ENCODE measurements around the gene SGTA. TPM values are rescaled to one million over a fixed set of nuclear protein-coding genes. Genes with fewer than 3 reads are reported as not detected.

SGTA gene
- total RNA-seq, 1 donor from 2014 or later = 64.4 TPM

DNA sequence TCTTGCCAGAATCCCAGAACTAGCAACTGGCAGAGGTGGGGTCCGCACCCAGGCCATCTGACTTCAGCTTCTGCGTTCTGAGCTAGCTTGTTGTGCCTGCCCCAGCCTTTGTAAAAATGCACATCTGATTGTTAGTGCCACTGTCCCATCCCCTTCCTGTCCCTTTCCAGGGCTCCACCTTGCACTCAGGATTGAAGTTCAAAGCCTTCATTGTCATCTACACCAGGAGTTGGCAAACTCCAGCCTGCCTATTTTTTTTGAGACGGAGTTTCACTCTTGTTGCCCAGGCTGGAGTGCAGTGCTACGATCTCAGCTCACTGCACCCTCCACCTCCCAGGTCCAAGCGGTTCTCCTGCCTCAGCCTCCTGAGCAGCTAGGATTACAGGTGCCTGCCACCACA, 5.2 kb upstream of the SGTA start:
- Mint-ChIP-seq H3K27ac (no peak overlapping the region), H3K4me1 (ENCODE audit: unreplicated experiment) (peaks cover 18% of the 10 kb centered on the region), H3K27me3 (no peaks in the 10 kb centered on the region), H3K36me3 (no peaks in the 10 kb centered on the region), H3K9me3 (peaks cover 3% of the 10 kb centered on the region), H3K4me3 (peak overlapping the region; percentile 70)
- TF ChIP-seq, protein P1, sequence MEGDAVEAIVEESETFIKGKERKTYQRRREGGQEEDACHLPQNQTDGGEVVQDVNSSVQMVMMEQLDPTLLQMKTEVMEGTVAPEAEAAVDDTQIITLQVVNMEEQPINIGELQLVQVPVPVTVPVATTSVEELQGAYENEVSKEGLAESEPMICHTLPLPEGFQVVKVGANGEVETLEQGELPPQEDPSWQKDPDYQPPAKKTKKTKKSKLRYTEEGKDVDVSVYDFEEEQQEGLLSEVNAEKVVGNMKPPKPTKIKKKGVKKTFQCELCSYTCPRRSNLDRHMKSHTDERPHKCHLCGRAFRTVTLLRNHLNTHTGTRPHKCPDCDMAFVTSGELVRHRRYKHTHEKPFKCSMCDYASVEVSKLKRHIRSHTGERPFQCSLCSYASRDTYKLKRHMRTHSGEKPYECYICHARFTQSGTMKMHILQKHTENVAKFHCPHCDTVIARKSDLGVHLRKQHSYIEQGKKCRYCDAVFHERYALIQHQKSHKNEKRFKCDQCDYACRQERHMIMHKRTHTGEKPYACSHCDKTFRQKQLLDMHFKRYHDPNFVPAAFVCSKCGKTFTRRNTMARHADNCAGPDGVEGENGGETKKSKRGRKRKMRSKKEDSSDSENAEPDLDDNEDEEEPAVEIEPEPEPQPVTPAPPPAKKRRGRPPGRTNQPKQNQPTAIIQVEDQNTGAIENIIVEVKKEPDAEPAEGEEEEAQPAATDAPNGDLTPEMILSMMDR (conservative IDR thresholded peaks at IDR 0.05) = no peak
- DNase-seq (ENCODE audit: extremely low spot score, unreplicated experiment) = no peak

DNA sequence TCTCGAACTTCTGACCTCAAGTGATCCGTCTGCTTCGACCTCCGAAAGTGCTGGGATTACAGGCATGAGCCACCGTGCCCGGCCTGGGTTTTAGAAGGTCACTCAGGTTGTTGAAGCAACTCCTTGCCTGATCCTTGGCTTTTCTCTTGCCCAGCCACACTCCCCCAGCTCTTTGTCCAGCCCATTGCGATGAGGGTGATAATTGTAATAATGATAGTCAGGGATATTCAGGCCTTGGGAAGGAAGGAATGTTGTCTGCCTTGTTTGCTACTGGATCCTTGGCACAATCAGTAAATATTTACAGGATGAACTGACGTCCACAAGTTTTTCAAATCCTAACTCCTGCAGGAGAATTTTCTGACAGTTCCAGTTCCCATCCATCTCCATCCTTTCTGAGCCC, 4.0 kb upstream of the SGTA start:
- H3K27me3 Mint-ChIP-seq = no peaks in the 10 kb centered on the region
- H3K27ac Mint-ChIP-seq = no peak overlapping the region
- H3K9me3 Mint-ChIP-seq = peaks cover 3% of the 10 kb centered on the region
- H3K4me1 Mint-ChIP-seq (ENCODE audit: unreplicated experiment) = peaks cover 23% of the 10 kb centered on the region
- H3K36me3 Mint-ChIP-seq = no peaks in the 10 kb centered on the region
- peak overlapping the region; percentile 78 for H3K4me3 Mint-ChIP-seq
- no peak for DNase-seq (ENCODE audit: extremely low spot score, unreplicated experiment)
- TF ChIP-seq, protein P1 (conservative IDR thresholded peaks at IDR 0.05) = no peak

DNA sequence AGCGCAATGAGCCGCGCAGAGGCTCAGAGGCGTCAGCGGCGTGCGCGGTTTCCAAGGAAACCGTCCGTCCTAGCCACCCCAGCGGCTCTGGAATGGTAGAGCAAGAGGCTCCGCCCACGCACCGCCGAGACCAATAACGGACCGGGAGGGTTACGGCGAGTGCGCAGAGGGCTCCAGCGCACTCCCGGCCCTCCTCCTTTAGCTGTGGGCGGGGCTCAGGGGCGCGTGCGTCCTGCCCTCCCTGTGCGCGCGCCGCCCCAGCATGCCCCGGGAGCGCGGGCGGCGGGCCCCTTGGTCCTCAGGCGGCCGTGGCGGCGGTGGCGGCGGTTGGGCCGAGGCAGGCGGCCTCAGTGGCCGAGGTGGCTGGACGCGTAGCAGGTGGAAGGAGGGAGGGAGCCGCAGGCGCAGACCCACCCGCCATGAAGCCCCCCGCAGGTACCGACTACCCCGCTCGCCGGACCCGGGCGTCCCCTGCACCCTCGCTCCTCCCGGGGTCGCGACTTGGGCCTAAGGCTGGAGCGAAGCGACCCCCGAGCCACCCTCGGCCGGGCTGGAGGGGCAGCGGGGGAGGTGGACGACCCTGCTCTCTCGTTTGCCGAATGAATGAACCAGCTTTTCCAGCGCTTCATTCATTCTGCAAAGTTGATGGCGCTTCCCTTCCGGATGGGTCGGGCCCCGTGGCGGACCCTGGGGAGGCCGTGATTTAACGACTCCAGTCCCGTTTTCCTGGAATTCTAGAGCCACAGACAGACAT, 2.3 kb upstream of the SGTA start, which contains the start of gene THOP1:
Gene THOP1 (plus strand): TSS at position 260 of the 754 bp plus-strand sequence. CDS start 160 bp downstream, at position 420.
- TF ChIP-seq, protein P1 (conservative IDR thresholded peaks at IDR 0.05) = no peak
- H3K36me3 Mint-ChIP-seq = no peaks in the 10 kb centered on the region
- peaks cover 32% of the 10 kb centered on the region for H3K4me1 Mint-ChIP-seq (ENCODE audit: unreplicated experiment)
- H3K27me3 Mint-ChIP-seq = no peaks in the 10 kb centered on the region
- H3K9me3 Mint-ChIP-seq = peaks cover 3% of the 10 kb centered on the region
- peak within 1 kb of the TSS; percentile 98 for H3K27ac Mint-ChIP-seq
- DNase-seq (ENCODE audit: extremely low spot score, unreplicated experiment) = peak; percentile 99
- H3K4me3 Mint-ChIP-seq = peak within 1 kb of the TSS; percentile 92

DNA sequence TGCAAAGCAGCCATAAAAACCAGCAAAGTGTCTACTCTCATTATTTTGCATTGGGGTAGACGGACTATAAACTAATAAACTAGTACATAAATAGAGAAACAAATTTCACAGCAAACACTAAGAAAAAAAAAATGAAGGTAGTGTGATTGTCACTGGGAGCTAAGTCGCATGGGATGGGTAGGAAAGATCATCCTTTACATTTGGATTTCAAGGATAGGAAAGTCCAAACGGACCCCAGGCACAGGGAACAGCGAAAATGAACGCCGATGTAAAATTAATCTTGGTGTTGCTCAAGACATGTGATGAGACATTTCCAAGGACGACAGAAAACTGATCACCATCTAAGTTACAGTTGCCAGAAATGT, 690 bp upstream of the SGTA start:
- Mint-ChIP-seq H3K36me3 (no peaks in the 10 kb centered on the region), H3K27ac (peak overlapping the region; percentile 98), H3K4me3 (peak overlapping the region; percentile 92), H3K9me3 (peaks cover 3% of the 10 kb centered on the region), H3K4me1 (ENCODE audit: unreplicated experiment) (peaks cover 32% of the 10 kb centered on the region), H3K27me3 (no peaks in the 10 kb centered on the region)
- DNase-seq (ENCODE audit: extremely low spot score, unreplicated experiment) = no peak
- TF ChIP-seq, protein P1 (conservative IDR thresholded peaks at IDR 0.05) = no peak

DNA sequence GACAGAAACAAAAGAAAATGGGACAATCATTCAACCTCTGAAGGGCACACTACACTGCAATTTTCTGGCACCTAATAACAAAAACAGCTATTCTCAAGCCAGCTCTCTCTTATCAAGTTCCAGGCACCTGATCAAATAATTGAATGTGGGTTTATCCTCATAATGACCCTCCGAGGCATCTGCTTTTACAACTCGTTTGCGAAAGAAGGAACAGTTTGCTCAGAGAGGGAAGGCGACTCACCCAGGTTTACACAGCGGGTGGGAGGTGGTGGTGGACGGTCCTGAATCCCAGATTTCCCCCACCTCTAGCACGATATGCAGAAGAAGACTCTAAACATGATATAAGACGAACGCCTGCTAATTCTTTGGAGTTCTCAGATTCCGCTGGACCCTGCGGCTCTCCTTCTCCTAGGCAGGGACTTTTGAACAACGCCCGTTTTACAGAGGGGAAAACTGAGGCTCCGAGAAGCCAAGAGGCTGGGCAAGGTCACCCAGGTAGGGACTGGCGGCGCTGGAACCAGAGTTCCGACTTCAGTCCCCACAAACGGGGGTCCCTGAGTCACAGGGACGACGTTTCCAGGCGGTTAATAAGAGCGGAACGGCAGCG, 641 bp downstream of the SGTA start:
- no peak for DNase-seq (ENCODE audit: extremely low spot score, unreplicated experiment)
- H3K9me3 Mint-ChIP-seq = peaks cover 3% of the 10 kb centered on the region
- no peaks in the 10 kb centered on the region for H3K36me3 Mint-ChIP-seq
- H3K27me3 Mint-ChIP-seq = no peaks in the 10 kb centered on the region
- TF ChIP-seq, protein P1 (conservative IDR thresholded peaks at IDR 0.05) = no peak
- H3K27ac Mint-ChIP-seq = peak overlapping the region; percentile 93
- H3K4me3 Mint-ChIP-seq = peak overlapping the region; percentile 92
- peaks cover 30% of the 10 kb centered on the region for H3K4me1 Mint-ChIP-seq (ENCODE audit: unreplicated experiment)
